Hepatocyte (in vitro differentiated cells): ENCODE data around the gene ASTN2. TPM values are rescaled to one million over a fixed set of nuclear protein-coding genes. Genes with fewer than 3 reads are reported as not detected.

ENCODE experiments used
- DNase-seq: peaks from one replicate; pipeline ENCODE4 v3.0.0-alpha.2; 2016; ENCODE audit warnings: low spot score
- H2AFZ ChIP-seq: fragments of 200-600 bp; sonication (generic); 2 replicates; pipeline ENCODE4 v1.6.0; 2016; ENCODE audit warnings: antibody characterized with exemption, mild to moderate bottlenecking
- H3K27ac ChIP-seq: fragments of 200-600 bp; sonication (generic); 2 replicates; pipeline ENCODE4 v1.5.1; 2016; ENCODE audit warnings: mild to moderate bottlenecking
- H3K27me3 ChIP-seq: fragments of 200-600 bp; sonication (generic); 2 replicates; pipeline ENCODE4 v1.6.1; 2016
- H3K36me3 ChIP-seq: fragments of 200-600 bp; sonication (generic); replicated peaks from 2 replicates; pipeline ENCODE4 v1.5.1; 2016; ENCODE audit warnings: low read depth; ENCODE audit not compliant: insufficient read depth
- H3K4me1 ChIP-seq: fragments of 200-600 bp; sonication (generic); 2 replicates; pipeline ENCODE4 v1.5.1; 2016; ENCODE audit warnings: mild to moderate bottlenecking, moderate library complexity; ENCODE audit not compliant: insufficient read depth
- H3K4me2 ChIP-seq: fragments of 200-600 bp; sonication (generic); 2 replicates; pipeline ENCODE4 v1.6.0; 2016
- H3K4me3 ChIP-seq: fragments of 200-600 bp; sonication (generic); 2 replicates; pipeline ENCODE4 v1.5.1; 2016; ENCODE audit warnings: mild to moderate bottlenecking
- H3K79me2 ChIP-seq: fragments of 200-600 bp; sonication (generic); 2 replicates; pipeline ENCODE4 v1.6.0; 2017; ENCODE audit warnings: mild to moderate bottlenecking
- H3K9me2 ChIP-seq: fragments of 200-600 bp; sonication (generic); replicated peaks from 2 replicates; pipeline ENCODE4 v1.6.0; 2017; ENCODE audit warnings: mild to moderate bottlenecking; ENCODE audit not compliant: insufficient read depth
- H3K9me3 ChIP-seq: fragments of 200-600 bp; sonication (generic); 2 replicates; pipeline ENCODE4 v1.5.1; 2016; ENCODE audit warnings: low read depth, mild to moderate bottlenecking
- H4K20me1 ChIP-seq: fragments of 200-600 bp; sonication (generic); 2 replicates; pipeline ENCODE4 v1.6.0; 2016; ENCODE audit warnings: mild to moderate bottlenecking; ENCODE audit not compliant: insufficient read depth, poor library complexity, severe bottlenecking
- EZH2 ChIP-seq: fragments of 200-600 bp; sonication (generic); IDR thresholded peaks from 2 replicates; pipeline ENCODE4 v1.6.1; 2016; ENCODE audit warnings: antibody characterized with exemption, mild to moderate bottlenecking, borderline replicate concordance
- EZH2phosphoT487 ChIP-seq: fragments of 200-600 bp; sonication (generic); IDR thresholded peaks from one replicate; pipeline ENCODE4 v1.6.1; 2018; ENCODE audit warnings: antibody characterized with exemption, mild to moderate bottlenecking, low read depth, moderate library complexity; ENCODE audit not compliant: unreplicated experiment, severe bottlenecking
- WGBS: methylation state at CpG from one replicate; pipeline ENCODE4 v1.1.6; 2016; ENCODE audit warnings: low lambda C conversion rate; ENCODE audit errors: missing lambda C conversion rate; 5-methylcytosine and 5-hydroxymethylcytosine counted together
- polyA plus RNA-seq: library from polyadenylated mRNA; unstranded; fragments of >200 nt; fragmentation: Nextera tagmentation; extraction: Ambion mirVana; gene quantifications from 2 replicates; pipeline ENCODE4 v1.2.1, GENCODE V29; 2016
- total RNA-seq: library from RNA; depleted of rRNA; stranded (reverse); fragments of >200 nt; gene quantifications from 2 replicates; pipeline ENCODE4 v1.2.3, GENCODE V29; 2014
- TF ChIP-seq, protein P1 (sequence below): fragments of 200-600 bp; sonication (generic); IDR thresholded peaks from 2 replicates; pipeline ENCODE4 v1.5.1; 2016; ENCODE audit warnings: antibody characterized with exemption, mild to moderate bottlenecking; ENCODE audit not compliant: poor library complexity

ASTN2 gene
- total and polyA plus RNA-seq, 2 experiments from 2014 or later = 6.4 to 8.4 TPM

DNA sequence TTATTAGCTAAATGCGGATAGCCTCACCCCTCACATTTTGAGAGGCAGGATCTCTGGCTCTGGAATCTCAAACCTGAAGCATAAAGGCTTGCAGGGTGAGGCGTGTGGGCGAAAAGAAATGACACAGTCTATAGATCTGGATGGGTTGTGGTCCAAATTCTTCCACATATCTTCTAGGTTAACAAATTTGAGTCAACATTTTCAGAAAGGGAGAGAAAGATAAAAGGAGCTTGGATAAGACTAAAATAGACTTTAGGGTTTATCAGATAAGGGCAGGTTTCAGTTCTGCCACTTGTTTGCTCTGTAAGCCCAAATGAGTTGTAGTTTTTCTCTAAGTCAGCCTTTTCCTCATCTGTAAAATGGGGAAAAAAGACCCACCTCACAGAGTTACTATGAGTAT lies 506.9 kb downstream of the ASTN2 start:
- no peak overlapping the region for H2AFZ ChIP-seq
- DNase-seq = no peak
- H3K4me1 ChIP-seq = no peaks in the 10 kb centered on the region
- no peaks in the 10 kb centered on the region for H3K79me2 ChIP-seq
- H3K27me3 ChIP-seq = no peaks in the 10 kb centered on the region
- no peaks in the 10 kb centered on the region for H4K20me1 ChIP-seq
- H3K9me3 ChIP-seq = no peaks in the 10 kb centered on the region
- no peaks in the 10 kb centered on the region for H3K9me2 ChIP-seq
- no peaks in the 10 kb centered on the region for H3K36me3 ChIP-seq
- WGBS = 62% methylated on average over 3 of the region's 3 CpGs
- no peak for TF ChIP-seq EZH2
- TF ChIP-seq, protein P1, sequence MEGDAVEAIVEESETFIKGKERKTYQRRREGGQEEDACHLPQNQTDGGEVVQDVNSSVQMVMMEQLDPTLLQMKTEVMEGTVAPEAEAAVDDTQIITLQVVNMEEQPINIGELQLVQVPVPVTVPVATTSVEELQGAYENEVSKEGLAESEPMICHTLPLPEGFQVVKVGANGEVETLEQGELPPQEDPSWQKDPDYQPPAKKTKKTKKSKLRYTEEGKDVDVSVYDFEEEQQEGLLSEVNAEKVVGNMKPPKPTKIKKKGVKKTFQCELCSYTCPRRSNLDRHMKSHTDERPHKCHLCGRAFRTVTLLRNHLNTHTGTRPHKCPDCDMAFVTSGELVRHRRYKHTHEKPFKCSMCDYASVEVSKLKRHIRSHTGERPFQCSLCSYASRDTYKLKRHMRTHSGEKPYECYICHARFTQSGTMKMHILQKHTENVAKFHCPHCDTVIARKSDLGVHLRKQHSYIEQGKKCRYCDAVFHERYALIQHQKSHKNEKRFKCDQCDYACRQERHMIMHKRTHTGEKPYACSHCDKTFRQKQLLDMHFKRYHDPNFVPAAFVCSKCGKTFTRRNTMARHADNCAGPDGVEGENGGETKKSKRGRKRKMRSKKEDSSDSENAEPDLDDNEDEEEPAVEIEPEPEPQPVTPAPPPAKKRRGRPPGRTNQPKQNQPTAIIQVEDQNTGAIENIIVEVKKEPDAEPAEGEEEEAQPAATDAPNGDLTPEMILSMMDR = no peak
- TF ChIP-seq EZH2phosphoT487 = no peak
- no peak overlapping the region for H3K4me3 ChIP-seq
- no peak overlapping the region for H3K27ac ChIP-seq
- no peak overlapping the region for H3K4me2 ChIP-seq

DNA sequence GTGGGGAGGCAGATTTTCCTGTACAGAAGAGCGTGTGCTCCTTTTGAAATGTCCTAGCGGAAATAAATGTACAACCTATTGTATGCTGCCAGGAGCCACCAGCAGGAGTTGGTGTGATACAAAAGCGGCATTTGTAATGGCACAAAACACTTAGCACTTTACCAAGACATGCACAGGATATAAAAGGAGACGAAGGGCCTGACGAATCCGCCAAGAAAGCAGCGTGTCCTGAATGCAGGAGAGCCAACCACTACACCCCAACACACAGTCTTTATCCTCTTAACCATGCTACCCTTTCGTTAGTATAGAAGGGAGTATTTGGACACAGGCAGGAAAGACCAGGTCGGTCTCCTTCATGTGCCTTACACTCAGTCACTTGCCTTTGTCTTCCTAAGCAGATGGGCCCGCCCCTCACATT lies 509.7 kb downstream of the ASTN2 start:
- 77% methylated on average over 10 of the region's 10 CpGs for WGBS
- DNase-seq = no peak

GRCh38 chr9:116904165-116904564 lies 510.7 kb downstream of the ASTN2 start:
- TF ChIP-seq, protein P1 = no peak
- TF ChIP-seq EZH2phosphoT487 (no peak), EZH2 (no peak)
- Histone ChIP-seq H3K4me1 (no peaks in the 10 kb centered on the region), H3K9me3 (no peaks in the 10 kb centered on the region), H3K36me3 (no peaks in the 10 kb centered on the region), H3K27me3 (no peaks in the 10 kb centered on the region), H3K4me3 (no peak overlapping the region), H3K4me2 (no peak overlapping the region), H2AFZ (no peak overlapping the region), H4K20me1 (no peaks in the 10 kb centered on the region), H3K79me2 (no peaks in the 10 kb centered on the region), H3K9me2 (no peaks in the 10 kb centered on the region), H3K27ac (no peak overlapping the region)
- DNase-seq = no peak
- WGBS = 82% methylated on average over 3 of the region's 3 CpGs

More for the DNA sequence above, 509.7 kb downstream of the ASTN2 start:
- H3K4me3 ChIP-seq = no peak overlapping the region
- H3K4me1 ChIP-seq = no peaks in the 10 kb centered on the region
- H3K36me3 ChIP-seq = no peaks in the 10 kb centered on the region
- no peaks in the 10 kb centered on the region for H3K27me3 ChIP-seq
- H3K9me3 ChIP-seq = no peaks in the 10 kb centered on the region
- TF ChIP-seq EZH2 (no peak), EZH2phosphoT487 (no peak)
- TF ChIP-seq, protein P1 = no peak
- no peaks in the 10 kb centered on the region for H4K20me1 ChIP-seq
- no peaks in the 10 kb centered on the region for H3K9me2 ChIP-seq
- H3K27ac ChIP-seq = no peak overlapping the region
- no peak overlapping the region for H3K4me2 ChIP-seq
- H3K79me2 ChIP-seq = no peaks in the 10 kb centered on the region
- H2AFZ ChIP-seq = no peak overlapping the region

GRCh38 chr9:116901260-116901659 lies 513.6 kb downstream of the ASTN2 start:
- H3K36me3 ChIP-seq = no peaks in the 10 kb centered on the region
- no peaks in the 10 kb centered on the region for H3K79me2 ChIP-seq
- no peak overlapping the region for H3K4me2 ChIP-seq
- H3K4me1 ChIP-seq = no peaks in the 10 kb centered on the region
- H2AFZ ChIP-seq = no peak overlapping the region
- H3K27ac ChIP-seq = no peak overlapping the region
- DNase-seq = no peak
- no peaks in the 10 kb centered on the region for H4K20me1 ChIP-seq
- TF ChIP-seq, protein P1 = no peak
- TF ChIP-seq EZH2phosphoT487 = no peak
- no peak for TF ChIP-seq EZH2
- H3K4me3 ChIP-seq = no peak overlapping the region
- 83% methylated on average over 1 of the region's 1 CpG for WGBS
- no peaks in the 10 kb centered on the region for H3K27me3 ChIP-seq
- no peaks in the 10 kb centered on the region for H3K9me2 ChIP-seq
- H3K9me3 ChIP-seq = no peaks in the 10 kb centered on the region
